ENCODE results near the gene ZNHIT2. TPM values are rescaled to one million over a fixed set of nuclear protein-coding genes. Genes with fewer than 3 reads are reported as not detected.

Gene ZNHIT2
- total RNA-seq, 1 donor from 2014 or later: 11.4 TPM

DNA sequence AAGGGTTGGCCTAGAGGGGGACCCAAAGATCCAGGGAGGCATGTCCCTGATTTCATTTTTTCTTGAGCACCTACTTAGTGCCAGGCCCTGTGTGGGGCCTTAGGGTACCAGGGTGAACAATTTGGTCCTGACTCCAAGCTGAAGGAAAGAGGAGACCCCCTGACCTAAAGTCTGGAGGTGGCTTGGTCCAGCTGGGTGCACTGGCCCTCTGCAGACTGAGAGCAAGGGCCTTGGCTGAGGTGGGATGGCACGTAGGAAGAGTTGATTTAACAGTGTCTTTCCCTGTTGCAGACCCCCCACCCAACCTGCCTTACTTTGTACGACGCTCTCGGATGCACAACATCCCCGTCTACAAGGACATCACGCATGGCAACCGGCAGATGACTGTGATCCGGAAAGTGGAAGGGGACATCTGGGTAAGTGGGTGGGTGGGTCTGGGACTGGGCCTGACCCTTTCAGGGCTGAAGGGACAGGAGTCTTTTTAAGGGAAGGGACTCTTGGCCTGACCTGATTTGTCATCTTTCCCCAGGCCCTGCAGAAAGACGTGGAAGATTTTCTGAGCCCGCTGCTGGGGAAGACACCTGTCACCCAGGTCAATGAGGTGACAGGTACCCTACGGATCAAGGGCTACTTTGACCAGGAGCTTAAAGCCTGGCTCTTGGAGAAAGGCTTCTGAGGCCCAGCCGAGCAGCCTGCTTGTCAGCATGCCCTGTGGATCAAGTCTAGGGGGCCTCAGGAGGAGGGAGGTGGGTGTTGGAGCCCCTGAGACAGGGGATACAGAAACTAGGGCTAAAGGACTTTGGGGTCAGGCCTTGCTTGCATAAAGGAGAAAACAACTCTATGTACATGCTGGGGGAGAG, 7.9 kb upstream of the ZNHIT2 start:
- Mint-ChIP-seq H3K4me3 (no peak overlapping the region), H3K4me1 (ENCODE audit: unreplicated experiment) (peaks cover 12% of the 10 kb centered on the region), H3K27me3 (no peaks in the 10 kb centered on the region), H3K9me3 (no peaks in the 10 kb centered on the region), H3K36me3 (peaks cover 12% of the 10 kb centered on the region), H3K27ac (no peak overlapping the region)
- no peak for TF ChIP-seq CTCF (conservative IDR thresholded peaks at IDR 0.05)
- no peak for DNase-seq (ENCODE audit: extremely low spot score, unreplicated experiment)

DNA sequence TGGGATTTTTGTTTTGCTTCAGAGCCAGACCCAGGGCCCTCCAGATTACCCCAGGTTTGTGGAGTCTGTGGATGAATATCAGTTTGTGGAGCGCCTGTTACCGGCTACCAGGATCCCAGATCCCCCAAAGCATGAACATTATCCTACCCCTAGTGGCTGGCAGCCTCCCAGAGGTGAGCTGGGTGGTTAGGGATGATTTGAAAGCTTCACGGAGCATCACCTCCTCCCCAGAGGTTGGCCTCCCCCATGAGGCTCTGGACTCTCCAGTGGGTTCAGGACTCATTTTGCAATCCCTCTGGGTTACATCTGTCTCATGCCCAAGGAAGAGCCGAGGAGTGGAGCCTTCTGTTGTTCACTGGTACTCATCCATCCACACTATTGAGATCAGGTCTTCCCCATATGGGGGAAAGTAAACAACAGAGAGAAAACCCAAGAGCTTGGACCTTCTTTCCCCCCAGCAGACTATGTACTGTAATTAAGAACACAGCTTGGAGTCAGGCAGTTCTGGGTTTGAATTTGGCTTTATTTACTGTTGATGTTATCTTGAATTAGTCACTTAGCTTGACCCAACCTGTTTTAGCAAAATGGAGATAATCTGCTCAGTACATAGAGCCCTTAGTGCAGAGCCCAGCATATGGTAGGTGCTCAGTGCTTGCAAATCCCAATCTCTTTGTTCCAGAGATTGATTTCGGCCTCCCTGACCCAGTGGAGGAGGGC, 7.1 kb upstream of the ZNHIT2 start:
- peak overlapping the region; percentile 14 for H3K27ac Mint-ChIP-seq
- DNase-seq (ENCODE audit: extremely low spot score, unreplicated experiment): no peak
- H3K36me3 Mint-ChIP-seq: peaks cover 12% of the 10 kb centered on the region
- no peaks in the 10 kb centered on the region for H3K9me3 Mint-ChIP-seq
- H3K4me3 Mint-ChIP-seq: peak overlapping the region; percentile 49
- peaks cover 12% of the 10 kb centered on the region for H3K4me1 Mint-ChIP-seq (ENCODE audit: unreplicated experiment)
- no peaks in the 10 kb centered on the region for H3K27me3 Mint-ChIP-seq
- TF ChIP-seq CTCF (conservative IDR thresholded peaks at IDR 0.05): no peak

GRCh38 chr11:65121865-65122696, 4.6 kb upstream of the ZNHIT2 start, which contains the start of the genes FAU and MRPL49:
FAU (minus strand) TSS chr11:65122134; CDS start chr11:65121813, 321 bp downstream.
MRPL49 (plus strand) TSS chr11:65122321; CDS start chr11:65122347, 26 bp downstream.
- no peak for TF ChIP-seq CTCF (conservative IDR thresholded peaks at IDR 0.05)
- H3K4me3 Mint-ChIP-seq: peak within 1 kb of the TSS; percentile 100
- H3K27me3 Mint-ChIP-seq: no peaks in the 10 kb centered on the region
- H3K36me3 Mint-ChIP-seq: peaks cover 21% of the 10 kb centered on the region
- DNase-seq (ENCODE audit: extremely low spot score, unreplicated experiment): peak; percentile 98
- H3K27ac Mint-ChIP-seq: peak within 1 kb of the TSS; percentile 99
- peaks cover 16% of the 10 kb centered on the region for H3K4me1 Mint-ChIP-seq (ENCODE audit: unreplicated experiment)
- H3K9me3 Mint-ChIP-seq: no peaks in the 10 kb centered on the region

- Mint-ChIP-seq H3K4me1 (ENCODE audit: unreplicated experiment) (peaks cover 16% of the 10 kb centered on the region), H3K27ac (peak overlapping the region; percentile 99), H3K27me3 (no peaks in the 10 kb centered on the region), H3K9me3 (no peaks in the 10 kb centered on the region), H3K4me3 (peak overlapping the region; percentile 100), H3K36me3 (peaks cover 21% of the 10 kb centered on the region)
- no peak for DNase-seq (ENCODE audit: extremely low spot score, unreplicated experiment)
- no peak for TF ChIP-seq CTCF (conservative IDR thresholded peaks at IDR 0.05)
Observed at GRCh38 chr11:65121447-65121864, 4.0 kb upstream of the ZNHIT2 start.

DNA sequence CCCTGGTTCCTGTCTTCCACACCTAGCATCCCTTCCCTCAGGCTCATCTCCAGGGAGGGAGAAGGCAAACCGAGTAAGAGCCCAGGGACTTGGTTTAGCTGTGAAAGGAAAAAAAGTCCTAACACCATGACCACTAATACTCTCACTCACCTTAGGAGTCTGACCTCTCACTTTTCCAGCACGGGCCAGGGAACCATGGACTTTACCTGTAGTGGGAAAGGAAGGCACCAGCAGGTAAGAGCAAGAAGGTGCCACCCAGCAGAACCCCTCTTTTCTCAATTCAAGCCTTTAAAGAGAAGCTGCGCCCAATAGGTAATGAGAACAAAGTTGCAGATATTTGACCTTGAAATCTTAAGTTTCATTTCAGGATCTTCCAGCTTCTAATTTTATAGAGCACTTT, 3.3 kb upstream of the ZNHIT2 start:
- Mint-ChIP-seq H3K4me3 (peak overlapping the region; percentile 100), H3K9me3 (no peaks in the 10 kb centered on the region), H3K27ac (peak overlapping the region; percentile 99), H3K27me3 (no peaks in the 10 kb centered on the region), H3K36me3 (peaks cover 21% of the 10 kb centered on the region), H3K4me1 (ENCODE audit: unreplicated experiment) (peaks cover 16% of the 10 kb centered on the region)
- no peak for DNase-seq (ENCODE audit: extremely low spot score, unreplicated experiment)
- no peak for TF ChIP-seq CTCF (conservative IDR thresholded peaks at IDR 0.05)

Measured in type B pancreatic cell (in vitro differentiated cells).